Liver (tissue), 9 donors: ENCODE results near the gene GUCY1B1. TPM values are rescaled to one million over a fixed set of nuclear protein-coding genes. Genes with fewer than 3 reads are reported as not detected.
A peak's percentile ranks its signal among the peaks of the same experiment; 100 is the strongest.

Experiments used
- DNase-seq: peaks from one replicate; pipeline ENCODE4 v3.0.0-alpha.2; 2017; ENCODE audit warnings: low spot score
- H3K27ac ChIP-seq, 2 donors: one replicate each; pipeline ENCODE4 v1.7.0; 2013; ENCODE audit warnings: inconsistent platforms in 2 of 2, low read length in 2 of 2, control low read depth in 1 of 2, low read depth in 1 of 2, mild to moderate bottlenecking in 1 of 2
- H3K27me3 ChIP-seq, 4 donors: one replicate each; pipeline versions ENCODE4 v1.6.1 to v1.7.0; 2013; ENCODE audit warnings: low read length in 3 of 4, inconsistent platforms in 1 of 4, mild to moderate bottlenecking in 1 of 4, moderate library complexity in 1 of 4; ENCODE audit not compliant: control insufficient read depth in 4 of 4, insufficient read depth in 4 of 4
- H3K36me3 ChIP-seq, 4 donors: one replicate each; pipeline versions ENCODE4 v1.6.1 to v1.7.0; 2013; ENCODE audit warnings: low read length in 3 of 4, mild to moderate bottlenecking in 3 of 4, low read depth in 1 of 4, moderate library complexity in 1 of 4; ENCODE audit not compliant: control insufficient read depth in 4 of 4, insufficient read depth in 3 of 4
- H3K4me1 ChIP-seq, 4 donors: one replicate each; pipeline versions ENCODE4 v1.6.1 to v1.7.0; 2013; ENCODE audit warnings: low read length in 3 of 4, mild to moderate bottlenecking in 3 of 4, moderate library complexity in 1 of 4; ENCODE audit not compliant: control insufficient read depth in 4 of 4, insufficient read depth in 4 of 4
- H3K4me3 ChIP-seq, 3 donors: one replicate each; pipeline versions ENCODE4 v1.6.1 to v1.7.0; 2013; ENCODE audit warnings: low read length in 3 of 3, control low read depth in 1 of 3, low read depth in 1 of 3, mild to moderate bottlenecking in 1 of 3
- H3K9ac ChIP-seq, 2 donors: one replicate each; pipeline ENCODE4 v1.7.0; 2013; ENCODE audit warnings: low read length in 2 of 2, mild to moderate bottlenecking in 2 of 2, moderate library complexity in 2 of 2, control low read depth in 1 of 2, low read depth in 1 of 2
- H3K9me3 ChIP-seq, 4 donors: one replicate each; pipeline versions ENCODE4 v1.6.1 to v1.7.0; 2013; ENCODE audit warnings: low read length in 3 of 4; ENCODE audit not compliant: control insufficient read depth in 4 of 4
- EGR1 ChIP-seq, 2 donors: IDR thresholded peaks; 2 replicates each; pipeline ENCODE4 v1.6.1; 2016 to 2018; ENCODE audit warnings: antibody characterized with exemption in 2 of 2, low read depth in 2 of 2
- FOXA1 ChIP-seq: IDR thresholded peaks from 2 replicates; pipeline ENCODE4 v1.6.1; 2016; ENCODE audit warnings: antibody characterized with exemption
- FOXA2 ChIP-seq: IDR thresholded peaks from 2 replicates; pipeline ENCODE4 v1.6.1; 2016; ENCODE audit warnings: antibody characterized with exemption
- GABPA ChIP-seq, 2 donors: IDR thresholded peaks in 1 of 2; conservative IDR thresholded peaks in 1 of 2; 2 replicates each; pipeline ENCODE4 v1.6.1; 2016; ENCODE audit warnings: antibody characterized with exemption in 2 of 2, mild to moderate bottlenecking in 1 of 2, moderate library complexity in 1 of 2
- HNF4A ChIP-seq, 2 donors: conservative IDR thresholded peaks; 2 replicates each; pipeline ENCODE4 v1.6.1; 2016; ENCODE audit warnings: antibody characterized with exemption in 2 of 2, mild to moderate bottlenecking in 2 of 2
- HNF4G ChIP-seq: IDR thresholded peaks from 2 replicates; pipeline ENCODE4 v1.6.1; 2016; ENCODE audit warnings: antibody characterized with exemption
- JUND ChIP-seq, 2 donors: IDR thresholded peaks; 2 replicates each; pipeline ENCODE4 v1.6.1; 2016; ENCODE audit warnings: antibody characterized with exemption in 2 of 2
- NR2F2 ChIP-seq: IDR thresholded peaks from 2 replicates; pipeline ENCODE4 v1.6.1; 2016; ENCODE audit warnings: antibody characterized with exemption
- RAD21 ChIP-seq, 2 donors: IDR thresholded peaks; 2 replicates each; pipeline ENCODE4 v1.6.1; 2016; ENCODE audit warnings: antibody characterized with exemption in 2 of 2, mild to moderate bottlenecking in 2 of 2
- RXRA ChIP-seq, 2 donors: IDR thresholded peaks; 2 replicates each; pipeline ENCODE4 v1.6.1; 2017 to 2018; ENCODE audit warnings: antibody characterized with exemption in 2 of 2, mild to moderate bottlenecking in 1 of 2
- SP1 ChIP-seq: IDR thresholded peaks from 2 replicates; pipeline ENCODE4 v1.6.1; 2018; ENCODE audit warnings: antibody characterized with exemption, mild to moderate bottlenecking
- TAF1 ChIP-seq: conservative IDR thresholded peaks from 2 replicates; pipeline ENCODE4 v1.6.1; 2016; ENCODE audit warnings: antibody characterized with exemption, mild to moderate bottlenecking
- YY1 ChIP-seq: IDR thresholded peaks from 2 replicates; pipeline ENCODE4 v1.6.1; 2016; ENCODE audit warnings: antibody characterized with exemption, mild to moderate bottlenecking
- WGBS: extraction: QIAGEN DNeasy Blood & Tissue Kit; methylation state at CpG from one replicate; pipeline ENCODE4 v1.1.7; 2013; 5-methylcytosine and 5-hydroxymethylcytosine counted together
- polyA plus RNA-seq, 2 donors: library from polyadenylated mRNA; stranded (reverse) in 1 of 2; unstranded in 1 of 2; fragments of 200-250 nt in 1 of 2; fragments of >200 nt in 1 of 2; fragmentation: Nextera tagmentation in 1 of 2; extraction: Ambion mirVana in 1 of 2; gene quantifications; one replicate each; pipeline versions ENCODE4 v1.2.1 to v1.2.3, GENCODE V29; 2013 to 2015
- total RNA-seq, 2 donors: library from RNA; depleted of rRNA; stranded (reverse); fragments of >200 nt; gene quantifications; one replicate each; pipeline ENCODE4 v1.2.3, GENCODE V29; 2014
- TF ChIP-seq, protein P1 (sequence below): fragments of 150-350 bp; IDR thresholded peaks from 2 replicates; pipeline ENCODE4 v1.5.1; 2017; ENCODE audit warnings: improper control_type of control experiment, low read depth, low read length; ENCODE audit not compliant: missing input control
- TF ChIP-seq, protein P2 (sequence below): IDR thresholded peaks from 2 replicates; pipeline ENCODE4 v1.6.1; 2016; ENCODE audit warnings: antibody characterized with exemption
- TF ChIP-seq, protein P3 (sequence below): IDR thresholded peaks from 2 replicates; pipeline ENCODE4 v1.6.1; 2016; ENCODE audit warnings: antibody characterized with exemption
- TF ChIP-seq, protein P4 (sequence below): IDR thresholded peaks from 2 replicates; pipeline ENCODE4 v1.6.1; 2016; ENCODE audit warnings: antibody characterized with exemption
- TF ChIP-seq, protein P5 (sequence below): IDR thresholded peaks from 2 replicates; pipeline ENCODE4 v1.6.1; 2016; ENCODE audit warnings: antibody characterized with exemption, mild to moderate bottlenecking
- donor health status: healthy.
- donor health status: healthy.
- donor health status: healthy.
- donor health status: healthy.
- donor health status: healthy.

GUCY1B1 gene
- total and polyA plus RNA-seq, 4 donors, result 2.6 to 6.7 (median 3.8) TPM

DNA sequence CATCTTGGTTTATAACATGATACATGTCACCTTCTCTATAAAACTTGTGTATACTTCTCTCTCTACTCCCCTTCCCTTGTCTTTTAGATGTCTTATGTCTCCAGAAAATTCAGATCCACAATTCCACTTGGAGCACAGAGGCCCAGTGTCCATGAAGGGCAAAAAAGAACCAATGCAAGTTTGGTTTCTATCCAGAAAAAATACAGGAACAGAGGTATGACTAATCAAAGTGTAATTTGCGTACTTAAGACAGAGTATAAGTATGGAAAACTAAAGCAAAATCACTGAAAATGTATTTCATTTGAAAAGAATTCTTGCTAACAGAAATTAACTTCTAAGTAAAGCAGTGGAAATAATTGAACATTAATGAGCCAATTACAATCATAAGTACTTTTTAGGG is 46.2 kb downstream of the GUCY1B1 start (continued):
- TF ChIP-seq, protein P1, sequence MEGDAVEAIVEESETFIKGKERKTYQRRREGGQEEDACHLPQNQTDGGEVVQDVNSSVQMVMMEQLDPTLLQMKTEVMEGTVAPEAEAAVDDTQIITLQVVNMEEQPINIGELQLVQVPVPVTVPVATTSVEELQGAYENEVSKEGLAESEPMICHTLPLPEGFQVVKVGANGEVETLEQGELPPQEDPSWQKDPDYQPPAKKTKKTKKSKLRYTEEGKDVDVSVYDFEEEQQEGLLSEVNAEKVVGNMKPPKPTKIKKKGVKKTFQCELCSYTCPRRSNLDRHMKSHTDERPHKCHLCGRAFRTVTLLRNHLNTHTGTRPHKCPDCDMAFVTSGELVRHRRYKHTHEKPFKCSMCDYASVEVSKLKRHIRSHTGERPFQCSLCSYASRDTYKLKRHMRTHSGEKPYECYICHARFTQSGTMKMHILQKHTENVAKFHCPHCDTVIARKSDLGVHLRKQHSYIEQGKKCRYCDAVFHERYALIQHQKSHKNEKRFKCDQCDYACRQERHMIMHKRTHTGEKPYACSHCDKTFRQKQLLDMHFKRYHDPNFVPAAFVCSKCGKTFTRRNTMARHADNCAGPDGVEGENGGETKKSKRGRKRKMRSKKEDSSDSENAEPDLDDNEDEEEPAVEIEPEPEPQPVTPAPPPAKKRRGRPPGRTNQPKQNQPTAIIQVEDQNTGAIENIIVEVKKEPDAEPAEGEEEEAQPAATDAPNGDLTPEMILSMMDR, result no peak

DNA sequence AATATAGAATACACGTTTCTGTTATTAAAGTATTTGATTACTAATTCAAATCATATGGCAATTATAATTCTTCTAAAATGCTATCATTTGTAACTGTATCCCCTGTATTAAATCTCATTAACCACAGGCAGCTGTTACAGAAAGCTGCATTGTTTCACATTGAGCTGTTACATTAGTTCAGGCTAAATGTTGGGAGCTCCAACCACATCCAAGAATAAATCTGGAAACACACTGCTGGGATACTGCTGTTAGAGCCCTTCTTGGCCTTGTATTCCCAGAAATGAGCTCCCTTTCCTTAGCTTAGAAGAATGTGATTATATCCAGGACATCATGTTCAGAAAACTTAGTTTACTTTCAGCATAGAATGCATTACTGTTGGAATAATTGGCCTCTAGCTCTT is 48.2 kb downstream of the GUCY1B1 start:
- Histone ChIP-seq H3K4me3 (no peak overlapping the region), H3K27ac (no peak overlapping the region), H3K9ac (no peak overlapping the region), H3K36me3 (no peaks in the 10 kb centered on the region), H3K9me3 (no peaks in the 10 kb centered on the region), H3K27me3 (no peaks in the 10 kb centered on the region), H3K4me1 (peaks cover 0 to 6% (median 2%) of the 10 kb centered on the region in 4 donors)
- no peak for DNase-seq
- 63% methylated on average over 1 of the region's 1 CpG for WGBS
- TF ChIP-seq HNF4G (no peak), NR2F2 (peak; percentile 41), RAD21 (IDR thresholded peaks at IDR 0.05) (peak in 1 of 2 donors; percentile 22), SP1 (peak; percentile 36)

DNA sequence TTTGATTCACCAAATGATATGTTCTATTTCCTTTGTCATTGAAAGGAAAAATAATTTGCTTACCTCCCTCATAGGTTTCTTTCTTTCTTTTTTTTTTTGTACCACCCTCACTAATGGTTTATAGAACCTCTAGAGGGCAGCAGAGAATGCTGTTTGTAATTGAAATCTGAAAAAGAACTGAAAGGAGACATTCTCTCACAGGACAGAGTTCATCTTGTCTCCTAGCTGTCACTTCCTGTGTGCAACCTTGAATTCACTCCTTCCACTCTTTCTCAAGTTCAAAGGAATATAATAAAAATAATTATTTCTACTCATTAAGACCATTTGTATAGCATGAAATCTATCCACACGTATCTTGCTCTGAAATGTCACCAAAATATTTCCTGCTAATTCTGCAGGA is 51.0 kb downstream of the GUCY1B1 start:
- Histone ChIP-seq H3K36me3 (no peaks in the 10 kb centered on the region), H3K4me3 (no peak overlapping the region), H3K27ac (no peak overlapping the region), H3K9me3 (no peaks in the 10 kb centered on the region), H3K4me1 (peaks cover 0 to 10% (median 2%) of the 10 kb centered on the region in 4 donors), H3K27me3 (no peaks in the 10 kb centered on the region), H3K9ac (peak overlapping the region in 1 of 2 donors; percentile 21)
- WGBS, result 54% methylated on average over 1 of the region's 1 CpG
- TF ChIP-seq YY1 (peak; percentile 50), HNF4A (conservative IDR thresholded peaks at IDR 0.05) (peak; percentile 82 to 88), RXRA (IDR thresholded peaks at IDR 0.05) (peak; percentile 49 to 69), JUND (IDR thresholded peaks at IDR 0.05) (peak; percentile 6 to 25), HNF4G (peak; percentile 71), FOXA2 (no peak), NR2F2 (peak; percentile 61), GABPA (IDR thresholded peaks at IDR 0.05 in 1 of 2, conservative IDR thresholded peaks at IDR 0.05 in 1 of 2) (peak; percentile 92 to 94), SP1 (peak; percentile 54), RAD21 (IDR thresholded peaks at IDR 0.05) (peak; percentile 96 to 98), FOXA1 (no peak), EGR1 (IDR thresholded peaks at IDR 0.05; ENCODE audit: low read depth in 2 of 2) (no peak), TAF1 (no peak)
- TF ChIP-seq, protein P1, result peak; percentile 76
- TF ChIP-seq, protein P2, sequence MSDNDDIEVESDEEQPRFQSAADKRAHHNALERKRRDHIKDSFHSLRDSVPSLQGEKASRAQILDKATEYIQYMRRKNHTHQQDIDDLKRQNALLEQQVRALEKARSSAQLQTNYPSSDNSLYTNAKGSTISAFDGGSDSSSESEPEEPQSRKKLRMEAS, result peak; percentile 18
- TF ChIP-seq, protein P3, sequence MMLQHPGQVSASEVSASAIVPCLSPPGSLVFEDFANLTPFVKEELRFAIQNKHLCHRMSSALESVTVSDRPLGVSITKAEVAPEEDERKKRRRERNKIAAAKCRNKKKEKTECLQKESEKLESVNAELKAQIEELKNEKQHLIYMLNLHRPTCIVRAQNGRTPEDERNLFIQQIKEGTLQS, result no peak
- TF ChIP-seq, protein P4, sequence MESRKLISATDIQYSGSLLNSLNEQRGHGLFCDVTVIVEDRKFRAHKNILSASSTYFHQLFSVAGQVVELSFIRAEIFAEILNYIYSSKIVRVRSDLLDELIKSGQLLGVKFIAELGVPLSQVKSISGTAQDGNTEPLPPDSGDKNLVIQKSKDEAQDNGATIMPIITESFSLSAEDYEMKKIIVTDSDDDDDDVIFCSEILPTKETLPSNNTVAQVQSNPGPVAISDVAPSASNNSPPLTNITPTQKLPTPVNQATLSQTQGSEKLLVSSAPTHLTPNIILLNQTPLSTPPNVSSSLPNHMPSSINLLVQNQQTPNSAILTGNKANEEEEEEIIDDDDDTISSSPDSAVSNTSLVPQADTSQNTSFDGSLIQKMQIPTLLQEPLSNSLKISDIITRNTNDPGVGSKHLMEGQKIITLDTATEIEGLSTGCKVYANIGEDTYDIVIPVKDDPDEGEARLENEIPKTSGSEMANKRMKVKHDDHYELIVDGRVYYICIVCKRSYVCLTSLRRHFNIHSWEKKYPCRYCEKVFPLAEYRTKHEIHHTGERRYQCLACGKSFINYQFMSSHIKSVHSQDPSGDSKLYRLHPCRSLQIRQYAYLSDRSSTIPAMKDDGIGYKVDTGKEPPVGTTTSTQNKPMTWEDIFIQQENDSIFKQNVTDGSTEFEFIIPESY, result peak; percentile 34
- TF ChIP-seq, protein P5, sequence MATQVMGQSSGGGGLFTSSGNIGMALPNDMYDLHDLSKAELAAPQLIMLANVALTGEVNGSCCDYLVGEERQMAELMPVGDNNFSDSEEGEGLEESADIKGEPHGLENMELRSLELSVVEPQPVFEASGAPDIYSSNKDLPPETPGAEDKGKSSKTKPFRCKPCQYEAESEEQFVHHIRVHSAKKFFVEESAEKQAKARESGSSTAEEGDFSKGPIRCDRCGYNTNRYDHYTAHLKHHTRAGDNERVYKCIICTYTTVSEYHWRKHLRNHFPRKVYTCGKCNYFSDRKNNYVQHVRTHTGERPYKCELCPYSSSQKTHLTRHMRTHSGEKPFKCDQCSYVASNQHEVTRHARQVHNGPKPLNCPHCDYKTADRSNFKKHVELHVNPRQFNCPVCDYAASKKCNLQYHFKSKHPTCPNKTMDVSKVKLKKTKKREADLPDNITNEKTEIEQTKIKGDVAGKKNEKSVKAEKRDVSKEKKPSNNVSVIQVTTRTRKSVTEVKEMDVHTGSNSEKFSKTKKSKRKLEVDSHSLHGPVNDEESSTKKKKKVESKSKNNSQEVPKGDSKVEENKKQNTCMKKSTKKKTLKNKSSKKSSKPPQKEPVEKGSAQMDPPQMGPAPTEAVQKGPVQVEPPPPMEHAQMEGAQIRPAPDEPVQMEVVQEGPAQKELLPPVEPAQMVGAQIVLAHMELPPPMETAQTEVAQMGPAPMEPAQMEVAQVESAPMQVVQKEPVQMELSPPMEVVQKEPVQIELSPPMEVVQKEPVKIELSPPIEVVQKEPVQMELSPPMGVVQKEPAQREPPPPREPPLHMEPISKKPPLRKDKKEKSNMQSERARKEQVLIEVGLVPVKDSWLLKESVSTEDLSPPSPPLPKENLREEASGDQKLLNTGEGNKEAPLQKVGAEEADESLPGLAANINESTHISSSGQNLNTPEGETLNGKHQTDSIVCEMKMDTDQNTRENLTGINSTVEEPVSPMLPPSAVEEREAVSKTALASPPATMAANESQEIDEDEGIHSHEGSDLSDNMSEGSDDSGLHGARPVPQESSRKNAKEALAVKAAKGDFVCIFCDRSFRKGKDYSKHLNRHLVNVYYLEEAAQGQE, result peak; percentile 40
- DNase-seq, result no peak
